ENCODE data around the gene CDH5. TPM values are rescaled to one million over a fixed set of nuclear protein-coding genes. Genes with fewer than 3 reads are reported as not detected.

The CDH5 gene
- total and polyA plus RNA-seq, 2 of the 13 experiments (the other 11 are each of a cell fraction or from before 2014, with no cell fraction given), result 0.71 to 1.1 TPM

- Histone ChIP-seq H3K27ac (ENCODE audit: extremely low read length, insufficient read depth, low read length) (no peak overlapping the region), H3K4me2 (ENCODE audit: low read depth, low read length) (no peak overlapping the region), H3K27me3 (ENCODE audit: control insufficient read depth in 1 of 2, insufficient read depth in 2 of 2, low read length in 2 of 2) (peaks cover 9 to 61% of the 10 kb centered on the region in 2 experiments; a peak in 4 of 5 replicates), H3K4me3 (replicated peaks in 1 of 3; ENCODE audit: insufficient read depth in 1 of 3, low read depth in 2 of 3, low read length in 3 of 3) (no peak overlapping the region), H3K9me3 (ENCODE audit: low read length) (no peaks in the 10 kb centered on the region), H4K20me1 (ENCODE audit: insufficient read depth, low read length) (no peaks in the 10 kb centered on the region), H3K9ac (ENCODE audit: insufficient read depth, low read depth, low read length) (no peak overlapping the region), H3K79me2 (ENCODE audit: insufficient read depth, low read length) (no peaks in the 10 kb centered on the region), H2AFZ (ENCODE audit: low read length) (no peak overlapping the region), H3K36me3 (replicated peaks in 1 of 2; ENCODE audit: control insufficient read depth in 1 of 2, insufficient read depth in 2 of 2, low read length in 2 of 2) (no peaks in the 10 kb centered on the region), H3K4me1 (ENCODE audit: insufficient read depth, low read length) (peaks cover 6% of the 10 kb centered on the region)
- in situ Hi-C loops (cut with HindIII; ENCODE audit: extremely low pct_ligation_motif_present, low pct_unique_long_range_greater_than_20kb) (no loop called here), intact Hi-C loops (cut with micrococcal nuclease; ENCODE audit: unreplicated experiment) (no loop called here)
- TF ChIP-seq SNRNP70 (IDR thresholded peaks at IDR 0.05; ENCODE audit: low read depth, low read length), result no peak
- TF ChIP-seq, protein P1, sequence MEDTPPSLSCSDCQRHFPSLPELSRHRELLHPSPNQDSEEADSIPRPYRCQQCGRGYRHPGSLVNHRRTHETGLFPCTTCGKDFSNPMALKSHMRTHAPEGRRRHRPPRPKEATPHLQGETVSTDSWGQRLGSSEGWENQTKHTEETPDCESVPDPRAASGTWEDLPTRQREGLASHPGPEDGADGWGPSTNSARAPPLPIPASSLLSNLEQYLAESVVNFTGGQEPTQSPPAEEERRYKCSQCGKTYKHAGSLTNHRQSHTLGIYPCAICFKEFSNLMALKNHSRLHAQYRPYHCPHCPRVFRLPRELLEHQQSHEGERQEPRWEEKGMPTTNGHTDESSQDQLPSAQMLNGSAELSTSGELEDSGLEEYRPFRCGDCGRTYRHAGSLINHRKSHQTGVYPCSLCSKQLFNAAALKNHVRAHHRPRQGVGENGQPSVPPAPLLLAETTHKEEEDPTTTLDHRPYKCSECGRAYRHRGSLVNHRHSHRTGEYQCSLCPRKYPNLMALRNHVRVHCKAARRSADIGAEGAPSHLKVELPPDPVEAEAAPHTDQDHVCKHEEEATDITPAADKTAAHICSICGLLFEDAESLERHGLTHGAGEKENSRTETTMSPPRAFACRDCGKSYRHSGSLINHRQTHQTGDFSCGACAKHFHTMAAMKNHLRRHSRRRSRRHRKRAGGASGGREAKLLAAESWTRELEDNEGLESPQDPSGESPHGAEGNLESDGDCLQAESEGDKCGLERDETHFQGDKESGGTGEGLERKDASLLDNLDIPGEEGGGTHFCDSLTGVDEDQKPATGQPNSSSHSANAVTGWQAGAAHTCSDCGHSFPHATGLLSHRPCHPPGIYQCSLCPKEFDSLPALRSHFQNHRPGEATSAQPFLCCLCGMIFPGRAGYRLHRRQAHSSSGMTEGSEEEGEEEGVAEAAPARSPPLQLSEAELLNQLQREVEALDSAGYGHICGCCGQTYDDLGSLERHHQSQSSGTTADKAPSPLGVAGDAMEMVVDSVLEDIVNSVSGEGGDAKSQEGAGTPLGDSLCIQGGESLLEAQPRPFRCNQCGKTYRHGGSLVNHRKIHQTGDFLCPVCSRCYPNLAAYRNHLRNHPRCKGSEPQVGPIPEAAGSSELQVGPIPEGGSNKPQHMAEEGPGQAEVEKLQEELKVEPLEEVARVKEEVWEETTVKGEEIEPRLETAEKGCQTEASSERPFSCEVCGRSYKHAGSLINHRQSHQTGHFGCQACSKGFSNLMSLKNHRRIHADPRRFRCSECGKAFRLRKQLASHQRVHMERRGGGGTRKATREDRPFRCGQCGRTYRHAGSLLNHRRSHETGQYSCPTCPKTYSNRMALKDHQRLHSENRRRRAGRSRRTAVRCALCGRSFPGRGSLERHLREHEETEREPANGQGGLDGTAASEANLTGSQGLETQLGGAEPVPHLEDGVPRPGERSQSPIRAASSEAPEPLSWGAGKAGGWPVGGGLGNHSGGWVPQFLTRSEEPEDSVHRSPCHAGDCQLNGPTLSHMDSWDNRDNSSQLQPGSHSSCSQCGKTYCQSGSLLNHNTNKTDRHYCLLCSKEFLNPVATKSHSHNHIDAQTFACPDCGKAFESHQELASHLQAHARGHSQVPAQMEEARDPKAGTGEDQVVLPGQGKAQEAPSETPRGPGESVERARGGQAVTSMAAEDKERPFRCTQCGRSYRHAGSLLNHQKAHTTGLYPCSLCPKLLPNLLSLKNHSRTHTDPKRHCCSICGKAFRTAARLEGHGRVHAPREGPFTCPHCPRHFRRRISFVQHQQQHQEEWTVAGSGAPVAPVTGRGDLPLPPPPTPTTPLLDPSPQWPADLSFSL (CRISPR knock-in tag; IDR thresholded peaks at IDR 0.05), result no peak
- no peak for TF ChIP-seq ZNF501 (CRISPR knock-in tag; IDR thresholded peaks at IDR 0.05)
- TF ChIP-seq KAT8 (CRISPR knock-in tag; IDR thresholded peaks at IDR 0.05), result no peak
- TF ChIP-seq ZNF260 (CRISPR knock-in tag; IDR thresholded peaks at IDR 0.05; ENCODE audit: borderline replicate concordance, low read depth), result no peak
- TF ChIP-seq CSRNP1 (CRISPR knock-in tag; IDR thresholded peaks at IDR 0.05), result no peak
- no peak for TF ChIP-seq ZNF672 (CRISPR knock-in tag; IDR thresholded peaks at IDR 0.05)
- no peak for TF ChIP-seq PATZ1 (CRISPR knock-in tag; IDR thresholded peaks at IDR 0.05)
- 12% methylated on average over 10 of the region's 10 CpGs for WGBS (ENCODE audit: low lambda C conversion rate)
- ChIA-PET POLR2A (no interaction called here), CTCF (ENCODE audit: low intra/inter-chr PET ratio, low total read pairs) (no interaction called here)
- no peak for ATAC-seq
- no peak for DNase-seq (ENCODE audit: low spot score)
- no peak for FAIRE-seq
- BruUV-seq (replicated peaks), result no TSS peak
Observed at GRCh38 chr16:66359012-66359411, 7.5 kb upstream of the CDH5 start.

Data from HepG2 (cell line).